Uterus (tissue), 4 donors: ENCODE measurements around the gene POU3F3. TPM values are rescaled to one million over a fixed set of nuclear protein-coding genes. Genes with fewer than 3 reads are reported as not detected.

ENCODE experiments used
- DNase-seq, 2 donors: peaks; one replicate each; pipeline ENCODE4 v3.0.0-alpha.2; 2019 to 2020
- H3K27ac ChIP-seq, 2 donors: fragments of 200-600 bp; sonication (generic); 1 replicate in 1 of 2; 2 replicates in 1 of 2; pipeline ENCODE4 v1.5.1; 2016 to 2018
- H3K27me3 ChIP-seq, 2 donors: fragments of 200-600 bp; sonication (generic); one replicate each; pipeline ENCODE4 v1.5.1; 2018 to 2019; ENCODE audit warnings: control low read depth in 1 of 2
- H3K36me3 ChIP-seq, 2 donors: fragments of 200-600 bp; sonication (generic); one replicate each; pipeline ENCODE4 v1.5.1; 2019; ENCODE audit warnings: control low read depth in 1 of 2
- H3K4me1 ChIP-seq, 2 donors: fragments of 200-600 bp; sonication (generic); one replicate each; pipeline ENCODE4 v1.5.1; 2018 to 2019; ENCODE audit warnings: control low read depth in 1 of 2
- H3K4me3 ChIP-seq, 2 donors: fragments of 200-600 bp; sonication (generic); 1 replicate in 1 of 2; 2 replicates in 1 of 2; pipeline ENCODE4 v1.5.1; 2018 to 2019; ENCODE audit warnings: mild to moderate bottlenecking in 1 of 2
- H3K9me3 ChIP-seq, 2 donors: fragments of 200-600 bp; sonication (generic); one replicate each; pipeline ENCODE4 v1.5.1; 2019; ENCODE audit warnings: control low read depth in 1 of 2
- POLR2A ChIP-seq, 2 donors: fragments of 450-650 bp; IDR thresholded peaks; one replicate each; pipeline ENCODE4 v1.6.1; 2016; ENCODE audit warnings: antibody characterized with exemption in 2 of 2, mild to moderate bottlenecking in 1 of 2, moderate library complexity in 1 of 2
- intact Hi-C: fragments of 100-400 bp; cut with DNase I; formaldehyde crosslinking; loops from one replicate; pipeline ENCODE4 v1.15.1; 2023; ENCODE audit warnings: low total_unique reads
- total RNA-seq, 4 donors: library from RNA; depleted of rRNA in 3 of 4; stranded (reverse); fragments of >200 nt in 3 of 4; gene quantifications; one replicate each; pipeline versions ENCODE4 v1.1.0 to v1.2.4, GENCODE V29; 2014 to 2023
- TF ChIP-seq, protein P1 (sequence below), 4 experiments: fragments of 200-600 bp in 2 of 4; fragments of 450-650 bp in 2 of 4; sonication (generic) in 2 of 4; IDR thresholded peaks; one replicate each; pipeline ENCODE4 v1.5.1; 2016 to 2019; ENCODE audit warnings: antibody characterized with exemption in 4 of 4, mild to moderate bottlenecking in 2 of 4, moderate library complexity in 1 of 4
- donor health status: DM: yes; HTN: yes; CAD: no.

The POU3F3 gene
- total RNA-seq, 4 donors from 2014 or later: 0.18 TPM; not detected in 3

DNA sequence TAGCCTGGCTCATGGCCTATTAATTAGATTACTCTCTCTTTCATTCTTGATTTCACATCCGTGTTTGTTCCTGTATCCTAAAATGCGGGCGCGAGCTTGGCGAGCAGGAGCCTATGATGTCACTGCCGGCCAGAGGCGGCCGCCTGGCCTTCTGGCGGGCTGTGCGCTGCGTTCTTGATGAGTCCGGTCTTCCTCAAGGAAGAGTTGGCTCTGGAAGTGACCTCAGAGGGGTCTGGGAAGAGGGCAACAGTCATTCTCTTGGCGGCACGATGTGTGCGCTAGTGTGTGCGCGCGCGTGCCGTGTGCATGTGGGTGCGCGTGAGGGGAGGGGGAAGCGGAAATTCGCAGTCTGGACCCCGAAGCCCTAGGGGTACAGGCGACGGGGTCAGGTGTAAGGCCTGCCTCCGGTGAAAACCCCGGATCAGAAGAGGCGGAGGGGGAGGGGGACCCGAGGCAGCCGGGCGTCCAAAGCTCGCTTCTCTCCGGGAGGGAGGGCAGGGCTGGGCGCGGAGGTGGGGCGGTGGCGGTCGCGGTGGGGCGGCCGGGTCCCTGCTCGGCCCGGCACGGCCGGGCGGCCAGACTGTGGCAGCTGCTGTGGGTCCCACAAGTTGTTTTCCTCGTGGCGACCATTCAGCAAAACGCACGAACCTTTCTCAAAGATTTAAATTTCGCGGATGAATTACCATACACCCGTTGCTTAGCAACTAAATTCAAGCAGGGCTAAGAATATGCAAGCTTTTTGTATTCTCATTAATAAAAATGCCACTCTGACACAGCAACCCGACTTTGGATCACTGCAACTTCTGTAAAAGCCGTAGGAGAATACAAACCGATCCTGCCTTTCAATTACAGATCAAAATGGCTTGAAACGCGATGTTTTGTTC is 8.4 kb downstream of the POU3F3 start:
- TF ChIP-seq POLR2A (IDR thresholded peaks at IDR 0.05): no peak
- TF ChIP-seq, protein P1, sequence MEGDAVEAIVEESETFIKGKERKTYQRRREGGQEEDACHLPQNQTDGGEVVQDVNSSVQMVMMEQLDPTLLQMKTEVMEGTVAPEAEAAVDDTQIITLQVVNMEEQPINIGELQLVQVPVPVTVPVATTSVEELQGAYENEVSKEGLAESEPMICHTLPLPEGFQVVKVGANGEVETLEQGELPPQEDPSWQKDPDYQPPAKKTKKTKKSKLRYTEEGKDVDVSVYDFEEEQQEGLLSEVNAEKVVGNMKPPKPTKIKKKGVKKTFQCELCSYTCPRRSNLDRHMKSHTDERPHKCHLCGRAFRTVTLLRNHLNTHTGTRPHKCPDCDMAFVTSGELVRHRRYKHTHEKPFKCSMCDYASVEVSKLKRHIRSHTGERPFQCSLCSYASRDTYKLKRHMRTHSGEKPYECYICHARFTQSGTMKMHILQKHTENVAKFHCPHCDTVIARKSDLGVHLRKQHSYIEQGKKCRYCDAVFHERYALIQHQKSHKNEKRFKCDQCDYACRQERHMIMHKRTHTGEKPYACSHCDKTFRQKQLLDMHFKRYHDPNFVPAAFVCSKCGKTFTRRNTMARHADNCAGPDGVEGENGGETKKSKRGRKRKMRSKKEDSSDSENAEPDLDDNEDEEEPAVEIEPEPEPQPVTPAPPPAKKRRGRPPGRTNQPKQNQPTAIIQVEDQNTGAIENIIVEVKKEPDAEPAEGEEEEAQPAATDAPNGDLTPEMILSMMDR (IDR thresholded peaks at IDR 0.05): no peak
- H3K4me3 ChIP-seq: no peak overlapping the region
- intact Hi-C loops: no loop called here
- no peak for DNase-seq
- H3K27me3 ChIP-seq: peaks cover 5 to 95% of the 10 kb centered on the region in 2 donors
- H3K36me3 ChIP-seq: no peaks in the 10 kb centered on the region
- no peak overlapping the region for H3K27ac ChIP-seq
- peaks cover 0 to 6% of the 10 kb centered on the region in 2 donors for H3K4me1 ChIP-seq
- H3K9me3 ChIP-seq: no peaks in the 10 kb centered on the region

DNA sequence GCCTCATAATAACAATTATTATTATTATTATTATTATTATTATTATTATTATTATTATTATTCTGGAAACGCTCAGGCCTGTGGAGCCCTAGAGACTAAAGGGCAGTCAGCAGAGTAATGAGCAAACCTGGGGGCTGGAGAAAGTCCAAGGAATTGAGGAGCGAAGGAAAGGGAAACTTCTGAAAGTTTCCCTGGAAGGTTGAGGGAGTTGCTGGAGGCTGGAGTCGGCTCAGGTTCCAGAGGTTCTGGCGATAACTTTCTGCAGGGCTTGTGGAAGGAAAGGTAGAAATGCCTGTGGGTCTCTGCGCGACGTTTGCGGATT is 9.2 kb downstream of the POU3F3 start:
- intact Hi-C loops: no loop called here
- Histone ChIP-seq H3K4me3 (no peak overlapping the region), H3K27ac (no peak overlapping the region), H3K36me3 (no peaks in the 10 kb centered on the region), H3K9me3 (no peaks in the 10 kb centered on the region), H3K27me3 (peaks cover 5 to 87% of the 10 kb centered on the region in 2 donors), H3K4me1 (peaks cover 0 to 6% of the 10 kb centered on the region in 2 donors)
- no peak for DNase-seq
- no peak for TF ChIP-seq POLR2A (IDR thresholded peaks at IDR 0.05)
- TF ChIP-seq, protein P1 (IDR thresholded peaks at IDR 0.05): no peak

GRCh38 chr2:104863468-104864279 is 9.8 kb downstream of the POU3F3 start:
- intact Hi-C loops: no loop called here
- no peaks in the 10 kb centered on the region for H3K9me3 ChIP-seq
- no peak for DNase-seq
- peaks cover 5 to 81% of the 10 kb centered on the region in 2 donors for H3K27me3 ChIP-seq
- H3K36me3 ChIP-seq: no peaks in the 10 kb centered on the region
- peaks cover 0 to 6% of the 10 kb centered on the region in 2 donors for H3K4me1 ChIP-seq
- no peak overlapping the region for H3K4me3 ChIP-seq
- TF ChIP-seq, protein P1 (IDR thresholded peaks at IDR 0.05): no peak
- TF ChIP-seq POLR2A (IDR thresholded peaks at IDR 0.05): no peak
- no peak overlapping the region for H3K27ac ChIP-seq

DNA sequence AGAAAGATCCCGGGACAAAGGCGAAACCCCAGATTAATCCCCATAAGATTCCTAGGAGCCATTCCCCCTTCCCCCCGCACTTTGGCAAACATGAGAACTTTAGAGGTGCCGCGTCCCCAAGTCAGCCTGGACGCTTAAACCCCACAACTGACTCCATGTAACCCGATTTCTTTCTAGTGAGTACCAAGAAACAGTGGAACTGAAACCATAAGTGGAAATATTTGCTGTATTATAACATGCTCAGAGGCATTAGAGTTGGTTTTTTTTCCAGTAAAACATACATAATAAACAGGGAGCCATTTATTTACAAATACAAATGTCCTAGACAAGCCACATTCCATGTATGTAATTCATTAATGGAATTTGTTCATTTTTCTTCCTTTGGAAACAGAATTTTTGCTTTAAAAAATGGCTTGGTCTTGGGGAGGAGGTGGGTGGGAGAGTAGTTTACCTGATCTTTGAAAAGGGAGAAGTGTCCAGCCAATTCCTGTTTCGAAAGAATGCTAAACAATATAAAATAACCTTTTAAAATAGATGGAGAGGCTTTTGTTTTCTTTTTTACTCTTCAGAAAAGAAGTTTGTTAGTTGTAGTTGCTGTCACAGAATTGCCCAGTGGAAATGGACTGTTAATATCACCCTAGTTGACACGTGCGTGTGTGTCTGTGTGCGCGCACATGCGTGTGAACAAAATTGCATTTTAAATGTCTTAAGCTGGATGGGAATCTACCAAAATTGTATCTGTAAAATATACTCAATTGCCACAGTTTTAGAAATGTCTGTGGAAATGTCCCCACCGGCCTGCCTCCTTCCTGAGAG is 10.6 kb downstream of the POU3F3 start:
- no peaks in the 10 kb centered on the region for H3K36me3 ChIP-seq
- no peak for DNase-seq
- peaks cover 0 to 6% of the 10 kb centered on the region in 2 donors for H3K4me1 ChIP-seq
- H3K27me3 ChIP-seq: peaks cover 5 to 74% of the 10 kb centered on the region in 2 donors
- no peaks in the 10 kb centered on the region for H3K9me3 ChIP-seq
- no peak overlapping the region for H3K27ac ChIP-seq
- TF ChIP-seq POLR2A (IDR thresholded peaks at IDR 0.05): no peak
- TF ChIP-seq, protein P1 (IDR thresholded peaks at IDR 0.05): no peak
- H3K4me3 ChIP-seq: no peak overlapping the region
- intact Hi-C loops: no loop called here
